ENCODE data around the gene CBX6.

GRCh38 chr22:38860283-38861169 lies 11.5 kb downstream of the CBX6 start:
- TF ChIP-seq ZNF561 (tag by site-specific recombination; IDR thresholded peaks at IDR 0.05; ENCODE audit: borderline replicate concordance) (no peak), CTCF (tag by site-specific recombination; IDR thresholded peaks at IDR 0.05) (no peak), ZNF2 (tag by site-specific recombination; IDR thresholded peaks at IDR 0.05) (no peak), HOXA7 (CRISPR knock-in tag; IDR thresholded peaks at IDR 0.05; ENCODE audit: borderline replicate concordance) (no peak), ZNF654 (tag by site-specific recombination; IDR thresholded peaks at IDR 0.05; ENCODE audit: low read depth) (no peak), ZNF521 (tag by site-specific recombination; IDR thresholded peaks at IDR 0.05) (no peak), REST (tag by site-specific recombination; IDR thresholded peaks at IDR 0.05) (no peak), ZNF664 (tag by site-specific recombination; IDR thresholded peaks at IDR 0.05) (no peak), ZNF76 (tag by site-specific recombination; IDR thresholded peaks at IDR 0.05; ENCODE audit: borderline replicate concordance, low read depth) (no peak), ZNF571 (tag by site-specific recombination; IDR thresholded peaks at IDR 0.05) (no peak), KLF7 (tag by site-specific recombination; IDR thresholded peaks at IDR 0.05; ENCODE audit: borderline replicate concordance) (no peak)

Data from HEK293 (cell line).